Lower lobe of right lung (tissue), 2 donors: ENCODE results near the gene PIWIL4. TPM values are rescaled to one million over a fixed set of nuclear protein-coding genes. Genes with fewer than 3 reads are reported as not detected.
A peak's percentile ranks its signal among the peaks of the same experiment; 100 is the strongest.

Experiments
- ATAC-seq, 2 donors: fragments of 200-7000 bp; cut with Tn5 transposase; one replicate each; pipeline ENCODE4 v1.9.1; 2020 to 2022; ENCODE audit warnings: mild to moderate bottlenecking in 2 of 2, moderate library complexity in 2 of 2
- DNase-seq: peaks from one replicate; pipeline ENCODE4 v3.0.0-alpha.2; 2020
- H3K27ac ChIP-seq: fragments of 200-600 bp; one replicate; pipeline ENCODE4 v1.8.0; 2022
- H3K27me3 ChIP-seq: fragments of 200-600 bp; one replicate; pipeline ENCODE4 v1.8.0; 2022; ENCODE audit warnings: low read depth
- H3K36me3 ChIP-seq: fragments of 200-600 bp; one replicate; pipeline ENCODE4 v1.8.0; 2022; ENCODE audit warnings: mild to moderate bottlenecking
- H3K4me1 ChIP-seq: fragments of 200-600 bp; one replicate; pipeline ENCODE4 v1.8.0; 2022
- H3K4me3 ChIP-seq: fragments of 200-600 bp; one replicate; pipeline ENCODE4 v1.8.0; 2022; ENCODE audit warnings: mild to moderate bottlenecking
- H3K9me3 ChIP-seq: fragments of 200-600 bp; one replicate; pipeline ENCODE4 v1.8.0; 2022
- CTCF ChIP-seq: fragments of 200-600 bp; IDR thresholded peaks from one replicate; pipeline ENCODE4 v1.8.0; 2022; ENCODE audit warnings: antibody characterized with exemption, mild to moderate bottlenecking
- intact Hi-C: fragments of 100-400 bp; cut with DNase I; formaldehyde crosslinking; loops from one replicate; pipeline ENCODE4 v1.11.0; 2022
- total RNA-seq: library from RNA; stranded (reverse); fragmentation: NEBNext Ultra II Directional; extraction: Animal tissue kit (Norgen Biotek cat#: 25700); gene quantifications from one replicate; pipeline ENCODE4 v1.2.1, GENCODE V29; 2021
- donor health status: DM: no; HTN: yes; CAD: no; lungs with severe emphysema.

The PIWIL4 gene
- total RNA-seq, 1 donor from 2014 or later, result 1.9 TPM

DNA sequence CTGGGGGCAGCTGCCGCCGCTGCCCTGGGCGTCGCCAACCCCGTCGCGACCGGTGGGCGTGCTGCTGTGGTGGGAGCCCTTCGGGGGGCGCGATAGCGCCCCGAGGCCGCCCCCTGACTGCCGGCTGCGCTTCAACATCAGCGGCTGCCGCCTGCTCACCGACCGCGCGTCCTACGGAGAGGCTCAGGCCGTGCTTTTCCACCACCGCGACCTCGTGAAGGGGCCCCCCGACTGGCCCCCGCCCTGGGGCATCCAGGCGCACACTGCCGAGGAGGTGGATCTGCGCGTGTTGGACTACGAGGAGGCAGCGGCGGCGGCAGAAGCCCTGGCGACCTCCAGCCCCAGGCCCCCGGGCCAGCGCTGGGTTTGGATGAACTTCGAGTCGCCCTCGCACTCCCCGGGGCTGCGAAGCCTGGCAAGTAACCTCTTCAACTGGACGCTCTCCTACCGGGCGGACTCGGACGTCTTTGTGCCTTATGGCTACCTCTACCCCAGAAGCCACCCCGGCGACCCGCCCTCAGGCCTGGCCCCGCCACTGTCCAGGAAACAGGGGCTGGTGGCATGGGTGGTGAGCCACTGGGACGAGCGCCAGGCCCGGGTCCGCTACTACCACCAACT, 22.4 kb upstream of the PIWIL4 start:
- Histone ChIP-seq H3K9me3 (no peaks in the 10 kb centered on the region), H3K4me3 (peak overlapping the region; percentile 73), H3K4me1 (peaks cover 39% of the 10 kb centered on the region), H3K27ac (peak overlapping the region; percentile 100), H3K27me3 (no peaks in the 10 kb centered on the region), H3K36me3 (no peaks in the 10 kb centered on the region)
- DNase-seq, result peak; percentile 60
- peak; percentile 2 to 5 for ATAC-seq
- intact Hi-C loops, result no loop called here
- TF ChIP-seq CTCF, result no peak

- H3K4me3 ChIP-seq, result peak overlapping the region; percentile 73
- no peak for ATAC-seq
- H3K27me3 ChIP-seq, result no peaks in the 10 kb centered on the region
- intact Hi-C loops, result no loop called here
- peaks cover 39% of the 10 kb centered on the region for H3K4me1 ChIP-seq
- DNase-seq, result peak; percentile 63
- no peak for TF ChIP-seq CTCF
- H3K36me3 ChIP-seq, result no peaks in the 10 kb centered on the region
- H3K9me3 ChIP-seq, result no peaks in the 10 kb centered on the region
- peak overlapping the region; percentile 100 for H3K27ac ChIP-seq
Measured at GRCh38 chr11:94545264-94546161, 21.7 kb upstream of the PIWIL4 start.

DNA sequence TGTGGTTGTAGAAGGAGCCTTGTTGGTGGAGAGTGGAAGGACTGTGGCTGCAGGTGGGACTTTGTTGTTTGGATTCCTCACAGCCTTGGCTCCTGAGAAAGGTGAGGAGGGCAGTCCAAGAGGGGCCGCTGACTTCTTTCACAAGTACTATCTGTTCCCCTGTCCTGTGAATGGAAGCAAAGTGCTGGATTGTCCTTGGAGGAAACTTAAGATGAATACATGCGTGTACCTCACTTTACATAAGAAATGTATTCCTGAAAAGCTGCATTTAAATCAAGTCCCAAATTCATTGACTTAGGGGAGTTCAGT, 21.1 kb upstream of the PIWIL4 start:
- no peaks in the 10 kb centered on the region for H3K27me3 ChIP-seq
- no peaks in the 10 kb centered on the region for H3K36me3 ChIP-seq
- no peak overlapping the region for H3K27ac ChIP-seq
- ATAC-seq (no peak), DNase-seq (no peak)
- no peaks in the 10 kb centered on the region for H3K9me3 ChIP-seq
- H3K4me3 ChIP-seq, result peak overlapping the region; percentile 73
- peaks cover 39% of the 10 kb centered on the region for H3K4me1 ChIP-seq
- intact Hi-C loops, result no loop called here
- no peak for TF ChIP-seq CTCF

- H3K4me1 ChIP-seq, result peaks cover 39% of the 10 kb centered on the region
- no peaks in the 10 kb centered on the region for H3K9me3 ChIP-seq
- H3K4me3 ChIP-seq, result peak overlapping the region; percentile 4
- H3K27ac ChIP-seq, result no peak overlapping the region
- no peaks in the 10 kb centered on the region for H3K36me3 ChIP-seq
- ATAC-seq, result no peak
- DNase-seq, result no peak
- TF ChIP-seq CTCF, result no peak
- H3K27me3 ChIP-seq, result no peaks in the 10 kb centered on the region
- intact Hi-C loops, result no loop called here
Measured at GRCh38 chr11:94546886-94547285, 20.3 kb upstream of the PIWIL4 start.

- intact Hi-C loops, result no loop called here
Measured at GRCh38 chr11:94549146-94549545, 18.0 kb upstream of the PIWIL4 start.

More at GRCh38 chr11:94549146-94549545, 18.0 kb upstream of the PIWIL4 start:
- no peak overlapping the region for H3K4me3 ChIP-seq
- peaks cover 32% of the 10 kb centered on the region for H3K4me1 ChIP-seq
- H3K27me3 ChIP-seq, result no peaks in the 10 kb centered on the region
- TF ChIP-seq CTCF, result no peak
- no peak overlapping the region for H3K27ac ChIP-seq
- ATAC-seq, result no peak
- no peak for DNase-seq
- H3K36me3 ChIP-seq, result no peaks in the 10 kb centered on the region
- no peaks in the 10 kb centered on the region for H3K9me3 ChIP-seq
